H1 (cell line): ENCODE data around the gene SPATA31D1. TPM values are rescaled to one million over a fixed set of nuclear protein-coding genes. Genes with fewer than 3 reads are reported as not detected.

Experiments used
- CTCF ChIA-PET: fragments of 300-600 bp; sonication (Branson Sonifier 250); formaldehyde crosslinking; loops from one replicate; lab custom pipeline; 2021; ENCODE audit not compliant: partially characterized antibody; lab: Charles Lee
- POLR2A ChIA-PET: fragments of 300-600 bp; sonication (Branson Sonifier 250); formaldehyde crosslinking; loops from one replicate; lab custom pipeline; 2021; ENCODE audit warnings: inconsistent platforms; ENCODE audit not compliant: partially characterized antibody; lab: Charles Lee
- DNase-seq, 2 experiments: peaks; one replicate each; pipeline versions ENCODE4 v3.0.0 to v3.0.0-alpha.2; 2010 to 2022; ENCODE audit warnings: low spot score in 2 of 2, low read depth in 1 of 2, mixed read lengths in 1 of 2
- FAIRE-seq: peaks from 2 replicates; lab custom pipeline; 2011; peaks lifted over from hg19 to GRCh38; lab: Jason Lieb, UNC
- H2AFZ ChIP-seq: 2 replicates; pipeline ENCODE4 v1.8.1; 2012; ENCODE audit warnings: low read length, inconsistent platforms
- H2AK5ac ChIP-seq: 2 replicates; pipeline ENCODE4 v1.6.1; 2013; ENCODE audit warnings: low read depth, low read length
- H2BK120ac ChIP-seq: replicated peaks from 2 replicates; pipeline ENCODE3; 2013; ENCODE audit warnings: low read depth, low read length, inconsistent platforms
- H2BK12ac ChIP-seq: 2 replicates; pipeline ENCODE4 v1.6.1; 2013; ENCODE audit warnings: low read depth, low read length
- H2BK15ac ChIP-seq: 2 replicates; pipeline ENCODE4 v1.6.1; 2013; ENCODE audit warnings: low read length
- H2BK20ac ChIP-seq: 2 replicates; pipeline ENCODE4 v1.6.1; 2013; ENCODE audit warnings: low read length
- H2BK5ac ChIP-seq: 2 replicates; pipeline ENCODE4 v1.6.1; 2013; ENCODE audit warnings: low read depth, low read length
- H3K14ac ChIP-seq: 2 replicates; pipeline ENCODE4 v1.6.1; 2013; ENCODE audit warnings: inconsistent platforms; ENCODE audit not compliant: insufficient read length
- H3K18ac ChIP-seq: 2 replicates; pipeline ENCODE4 v1.6.1; 2013; ENCODE audit warnings: low read length; ENCODE audit errors: extremely low read depth
- H3K23ac ChIP-seq: 2 replicates; pipeline ENCODE4 v1.6.1; 2013; ENCODE audit warnings: inconsistent platforms; ENCODE audit not compliant: insufficient read length
- H3K23me2 ChIP-seq: 2 replicates; pipeline ENCODE4 v1.6.1; 2013; ENCODE audit warnings: low read depth, low read length
- H3K27ac ChIP-seq: 2 replicates; pipeline ENCODE4 v1.6.1; 2011; ENCODE audit warnings: low read depth, low read length, inconsistent platforms
- H3K27me3 ChIP-seq, 4 experiments: replicated peaks in 1 of 4; 1 replicate in 1 of 4; 2 replicates in 3 of 4; pipeline versions ENCODE4 v1.6.1 to v1.8.1; 2011 to 2013; ENCODE audit warnings: low read length in 3 of 4, mild to moderate bottlenecking in 3 of 4, inconsistent platforms in 2 of 4, mixed read lengths in 2 of 4, moderate library complexity in 1 of 4; ENCODE audit not compliant: control insufficient read depth in 3 of 4, insufficient read depth in 3 of 4; ENCODE audit errors: extremely low read depth in 1 of 4
- H3K36me3 ChIP-seq, 4 experiments: 2 replicates each; pipeline versions ENCODE4 v1.6.1 to v1.8.1; 2011 to 2013; ENCODE audit warnings: mild to moderate bottlenecking in 4 of 4, low read length in 3 of 4, moderate library complexity in 2 of 4, control low read depth in 1 of 4, inconsistent platforms in 1 of 4; ENCODE audit not compliant: insufficient read depth in 4 of 4, control insufficient read depth in 2 of 4
- H3K4ac ChIP-seq: replicated peaks from 2 replicates; pipeline ENCODE3; 2013; ENCODE audit warnings: low read length, low read depth, mixed read lengths, inconsistent platforms; ENCODE audit not compliant: insufficient read length
- H3K4me1 ChIP-seq, 4 experiments: replicated peaks in 1 of 4; 1 replicate in 1 of 4; 2 replicates in 3 of 4; pipeline versions ENCODE4 v1.6.1 to v1.8.1; 2011 to 2013; ENCODE audit warnings: low read length in 3 of 4, inconsistent platforms in 2 of 4, mixed read lengths in 1 of 4; ENCODE audit not compliant: insufficient read depth in 4 of 4, control insufficient read depth in 3 of 4
- H3K4me2 ChIP-seq, 2 experiments: 2 replicates each; pipeline versions ENCODE4 v1.6.1 to v1.8.1; 2011 to 2013; ENCODE audit warnings: low read depth in 2 of 2, low read length in 2 of 2, control low read depth in 1 of 2, inconsistent platforms in 1 of 2, mild to moderate bottlenecking in 1 of 2; ENCODE audit not compliant: insufficient read depth in 1 of 2
- H3K4me3 ChIP-seq, 4 experiments: fragments of 200-600, 300-600 bp in 1 of 4; sonication (generic), shearing (Covaris generic), sonication (Bioruptor Twin) in 1 of 4; 2 replicates each; pipeline versions ENCODE4 v1.5.1 to v1.8.1; 2011 to 2016; ENCODE audit warnings: low read length in 4 of 4, low read depth in 3 of 4, control low read depth in 2 of 4, inconsistent platforms in 2 of 4, mild to moderate bottlenecking in 2 of 4, mixed read lengths in 1 of 4, moderate library complexity in 1 of 4; ENCODE audit not compliant: insufficient read depth in 2 of 4; ENCODE audit errors: extremely low read depth in 1 of 4
- H3K56ac ChIP-seq: replicated peaks from 2 replicates; pipeline ENCODE3; 2013; ENCODE audit warnings: low read depth, mild to moderate bottlenecking, mixed read lengths, low read length, inconsistent platforms; ENCODE audit not compliant: insufficient read length
- H3K79me1 ChIP-seq: 2 replicates; pipeline ENCODE4 v1.6.1; 2013; ENCODE audit warnings: low read depth, low read length, control low read depth
- H3K79me2 ChIP-seq, 2 experiments: 2 replicates each; pipeline versions ENCODE4 v1.6.1 to v1.8.1; 2012 to 2013; ENCODE audit warnings: low read length in 2 of 2, mild to moderate bottlenecking in 2 of 2, inconsistent platforms in 1 of 2; ENCODE audit not compliant: insufficient read depth in 2 of 2, control insufficient read depth in 1 of 2
- H3K9ac ChIP-seq, 4 experiments: replicated peaks in 1 of 4; 1 replicate in 1 of 4; 2 replicates in 3 of 4; pipeline versions ENCODE4 v1.6.1 to v1.8.1; 2011 to 2013; ENCODE audit warnings: low read depth in 3 of 4, low read length in 3 of 4, control low read depth in 2 of 4, mild to moderate bottlenecking in 2 of 4, moderate library complexity in 2 of 4, inconsistent platforms in 1 of 4; ENCODE audit errors: extremely low read depth in 1 of 4
- H3K9me3 ChIP-seq, 2 experiments: 2 replicates each; pipeline versions ENCODE4 v1.6.1 to v1.8.1; 2012 to 2013; ENCODE audit warnings: mild to moderate bottlenecking in 2 of 2, moderate library complexity in 2 of 2, control low read depth in 1 of 2, inconsistent platforms in 1 of 2, low read depth in 1 of 2, low read length in 1 of 2, mixed read lengths in 1 of 2; ENCODE audit not compliant: insufficient read depth in 2 of 2
- H4K20me1 ChIP-seq, 2 experiments: replicated peaks in 1 of 2; 2 replicates each; pipeline versions ENCODE3 to v1.8.1; 2011 to 2013; ENCODE audit warnings: inconsistent platforms in 2 of 2, low read length in 2 of 2, mild to moderate bottlenecking in 1 of 2; ENCODE audit not compliant: insufficient read depth in 2 of 2, control insufficient read depth in 1 of 2
- H4K5ac ChIP-seq: 2 replicates; pipeline ENCODE4 v1.6.1; 2013; ENCODE audit warnings: low read length, low read depth, mixed read lengths, inconsistent platforms; ENCODE audit not compliant: insufficient read length
- H4K8ac ChIP-seq: 2 replicates; pipeline ENCODE4 v1.8.0; 2013; ENCODE audit warnings: mild to moderate bottlenecking, moderate library complexity, low read length, inconsistent platforms; ENCODE audit not compliant: insufficient read depth; ENCODE audit errors: extremely low read depth
- H4K91ac ChIP-seq: replicated peaks from 2 replicates; pipeline ENCODE3; 2013; ENCODE audit warnings: low read length, mixed read lengths, inconsistent platforms; ENCODE audit not compliant: insufficient read length
- ATF3 ChIP-seq: IDR thresholded peaks from 2 replicates; pipeline ENCODE4 v1.6.1; 2011; ENCODE audit warnings: low read depth, mild to moderate bottlenecking, low read length; ENCODE audit not compliant: insufficient read depth
- BACH1 ChIP-seq: IDR thresholded peaks from 2 replicates; pipeline ENCODE4 v1.6.1; 2012; ENCODE audit warnings: low read length, improper control_type of control experiment
- BRCA1 ChIP-seq: IDR thresholded peaks from 2 replicates; pipeline ENCODE4 v1.6.1; 2012; ENCODE audit warnings: low read depth, low read length, improper control_type of control experiment
- CBX5 ChIP-seq: fragments of 300-800, 300-1000 bp; sonication (generic); IDR thresholded peaks from 2 replicates; pipeline ENCODE4 v1.7.1; 2016; ENCODE audit warnings: antibody characterized with exemption, low read length, low read depth
- CHD1 ChIP-seq: IDR thresholded peaks from 2 replicates; pipeline ENCODE4 v1.6.1; 2012; ENCODE audit warnings: low read depth, low read length, improper control_type of control experiment
- EZH2 ChIP-seq: fragments of 200-600 bp; sonication (generic); IDR thresholded peaks from 2 replicates; pipeline ENCODE4 v1.7.1; 2012; ENCODE audit warnings: low read depth, mild to moderate bottlenecking, moderate library complexity, low read length, inconsistent platforms; ENCODE audit not compliant: severe bottlenecking
- FOSL1 ChIP-seq: IDR thresholded peaks from 2 replicates; pipeline ENCODE4 v1.6.1; 2011; ENCODE audit warnings: mild to moderate bottlenecking, low read depth, low read length, moderate library complexity; ENCODE audit not compliant: insufficient read depth
- GTF2F1 ChIP-seq: IDR thresholded peaks from 2 replicates; pipeline ENCODE4 v1.6.1; 2012; ENCODE audit warnings: low read depth, low read length, improper control_type of control experiment, borderline replicate concordance
- NANOG ChIP-seq: IDR thresholded peaks from 2 replicates; pipeline ENCODE4 v1.6.1; 2011; ENCODE audit warnings: low read length, low read depth, mild to moderate bottlenecking, inconsistent platforms; ENCODE audit not compliant: insufficient read depth, poor library complexity, severe bottlenecking
- PHF8 ChIP-seq: fragments of 200-600 bp; sonication (generic); conservative IDR thresholded peaks from 2 replicates; pipeline ENCODE4 v1.7.1; 2012; ENCODE audit warnings: low read depth, mild to moderate bottlenecking, inconsistent platforms, low read length, moderate library complexity
- POLR2AphosphoS5 ChIP-seq: IDR thresholded peaks from 2 replicates; pipeline ENCODE4 v1.6.1; 2011; ENCODE audit warnings: low read depth, low read length
- RAD21 ChIP-seq, 2 experiments: IDR thresholded peaks in 1 of 2; conservative IDR thresholded peaks in 1 of 2; 2 replicates each; pipeline ENCODE4 v1.6.1; 2011; ENCODE audit warnings: low read depth in 2 of 2, low read length in 2 of 2, improper control_type of control experiment in 1 of 2, inconsistent platforms in 1 of 2, mild to moderate bottlenecking in 1 of 2, moderate library complexity in 1 of 2
- SAP30 ChIP-seq: fragments of 300-600 bp; sonication (generic); IDR thresholded peaks from 2 replicates; pipeline ENCODE4 v1.7.1; 2012; ENCODE audit warnings: low read length, moderate library complexity, mild to moderate bottlenecking, inconsistent platforms; ENCODE audit not compliant: insufficient read depth, insufficient replicate concordance
- polyA plus RNA-seq, 7 experiments: library from polyadenylated mRNA; depleted of rRNA in 3 of 7; stranded (reverse) in 5 of 7; unstranded in 2 of 7; fragments of >200 nt in 5 of 7; fragments of 200-250 nt in 2 of 7; gene quantifications; 1 replicate in 5 of 7; 2 replicates in 1 of 7; 4 replicates in 1 of 7; pipeline versions ENCODE4 v1.2.1 to v1.2.3, GENCODE V29; 2011 to 2013; ENCODE audit warnings: missing spikeins in 2 of 7, mixed read lengths in 2 of 7
- total RNA-seq: library from RNA; stranded (reverse); fragmentation: NEBNext Ultra II Directional; extraction: Animal tissue kit (Norgen Biotek cat#: 25700); gene quantifications from 2 replicates; pipeline ENCODE4 v1.2.1, GENCODE V29; 2021

Gene SPATA31D1
- total and polyA plus RNA-seq, 2 of the 8 experiments (the other 6 are each of a cell fraction or from before 2014, with no cell fraction given), result not detected

DNA sequence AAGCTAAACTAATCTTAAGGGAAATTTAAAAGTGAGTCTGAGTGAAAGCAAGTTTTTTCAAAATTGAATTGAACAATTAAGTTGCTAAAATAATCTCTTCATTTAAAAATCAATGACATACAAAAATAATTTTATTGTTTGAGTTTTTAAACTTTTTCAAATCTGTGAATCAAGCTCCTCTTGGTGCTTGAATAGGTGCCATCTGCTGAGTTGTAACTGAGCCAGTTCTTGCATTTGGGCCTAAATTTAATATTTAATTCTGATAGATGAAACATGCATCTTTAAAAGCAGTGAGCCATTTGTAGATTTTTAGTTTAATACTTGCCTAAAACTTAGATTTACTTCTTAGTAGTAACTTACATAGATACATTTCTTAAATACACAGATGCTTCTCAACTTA lies 31.8 kb downstream of the SPATA31D1 start:
- no peaks in the 10 kb centered on the region for H3K79me2 ChIP-seq
- H2BK5ac ChIP-seq, result no peak overlapping the region
- DNase-seq (no peak), FAIRE-seq (no peak)
- ChIA-PET CTCF (interaction anchor here (0.8 kb wide), 2 partner anchors 9 to 84 kb away, joined by 3 read pairs; no protein-coding TSS in a partner anchor), POLR2A (no interaction called here)
- H3K23me2 ChIP-seq, result no peaks in the 10 kb centered on the region
- no peak overlapping the region for H2BK120ac ChIP-seq
- no peaks in the 10 kb centered on the region for H3K36me3 ChIP-seq
- H3K27ac ChIP-seq, result no peak overlapping the region
- H2BK15ac ChIP-seq, result no peak overlapping the region
- no peaks in the 10 kb centered on the region for H4K20me1 ChIP-seq
- H3K4me3 ChIP-seq, result no peak overlapping the region
- no peaks in the 10 kb centered on the region for H3K79me1 ChIP-seq
- no peak overlapping the region for H4K91ac ChIP-seq
- H3K4me1 ChIP-seq, result no peaks in the 10 kb centered on the region
- no peak overlapping the region for H3K23ac ChIP-seq
- no peak overlapping the region for H2BK12ac ChIP-seq
- no peaks in the 10 kb centered on the region for H3K27me3 ChIP-seq
- H2AFZ ChIP-seq, result no peak overlapping the region
- no peaks in the 10 kb centered on the region for H3K9me3 ChIP-seq
- no peak overlapping the region for H3K9ac ChIP-seq
- no peak overlapping the region for H2AK5ac ChIP-seq
- H4K5ac ChIP-seq, result no peak overlapping the region
- H4K8ac ChIP-seq, result no peak overlapping the region
- no peak overlapping the region for H3K18ac ChIP-seq
- no peak overlapping the region for H3K56ac ChIP-seq
- H2BK20ac ChIP-seq, result no peak overlapping the region
- no peak overlapping the region for H3K4ac ChIP-seq
- TF ChIP-seq POLR2AphosphoS5 (no peak), RAD21 (IDR thresholded peaks at IDR 0.05 in 1 of 2, conservative IDR thresholded peaks at IDR 0.05 in 1 of 2; ENCODE audit: low read depth in 2 of 2, low read length in 2 of 2) (no peak), EZH2 (no peak), SAP30 (no peak), BACH1 (no peak), GTF2F1 (no peak), NANOG (no peak), ATF3 (no peak), CHD1 (no peak), BRCA1 (no peak), PHF8 (no peak), FOSL1 (no peak), CBX5 (no peak)
- no peak overlapping the region for H3K14ac ChIP-seq
- no peak overlapping the region for H3K4me2 ChIP-seq
